ENCODE measurements around the gene EBI3. TPM values are rescaled to one million over a fixed set of nuclear protein-coding genes. Genes with fewer than 3 reads are reported as not detected.
"Not testable (repeated sequence)": the region's sequence is repeated elsewhere in the genome, so short reads cannot be mapped to it uniquely, and the experiment has no call there.

EBI3 gene
- total RNA-seq, 4 donors from 2014 or later = 0.96 to 3.7 (median 3.7) TPM; not detected in 1

GRCh38 chr19:4215807-4216206, 13.5 kb upstream of the EBI3 start:
- intact Hi-C loops (cut with DNase I; ENCODE audit: low total_unique reads) (no loop called here), in situ Hi-C loops (cut with MboI; ENCODE audit: low pct_ligation_motif_present in 1 of 4, low pct_unique_long_range_greater_than_20kb in 1 of 4, low sequenced_read_pairs in 3 of 4) (loop anchor here in 1 of 4 donors (25.0 kb wide), 1 partner anchor 379 kb away; no protein-coding TSS in a partner anchor)
- H3K27ac ChIP-seq = no peak overlapping the region
- no peak overlapping the region for H3K4me3 ChIP-seq
- WGBS, 2 donors (ENCODE audit: low coverage in 1 of 2) = 13 to 57% methylated on average over 2 to 10 of the region's 10 CpGs
- TF ChIP-seq EP300 (IDR thresholded peaks at IDR 0.05; ENCODE audit: low read depth) = no peak
- TF ChIP-seq POLR2AphosphoS5 (IDR thresholded peaks at IDR 0.05) = no peak
- no peak for TF ChIP-seq CTCF (IDR thresholded peaks at IDR 0.05)
- no peak for TF ChIP-seq POLR2A (IDR thresholded peaks at IDR 0.05)
- no peak for DNase-seq
- no peaks in the 10 kb centered on the region for H3K36me3 ChIP-seq
- no peaks in the 10 kb centered on the region for H3K9me3 ChIP-seq
- no peaks in the 10 kb centered on the region for H3K4me1 ChIP-seq
- peaks cover 10% of the 10 kb centered on the region for H3K27me3 ChIP-seq

GRCh38 chr19:4216846-4217245, 12.5 kb upstream of the EBI3 start:
- intact Hi-C loops (cut with DNase I; ENCODE audit: low total_unique reads) = no loop called here

GRCh38 chr19:4217429-4218264, 11.7 kb upstream of the EBI3 start:
- Histone ChIP-seq H3K27me3 (peaks cover 5% of the 10 kb centered on the region), H3K4me3 (no peak overlapping the region), H3K27ac (no peak overlapping the region), H3K9me3 (no peaks in the 10 kb centered on the region), H3K36me3 (no peaks in the 10 kb centered on the region), H3K4me1 (no peaks in the 10 kb centered on the region)
- in situ Hi-C loops (cut with MboI; ENCODE audit: low pct_ligation_motif_present in 1 of 4, low pct_unique_long_range_greater_than_20kb in 1 of 4, low sequenced_read_pairs in 3 of 4) (loop anchor here in 1 of 4 donors (25.0 kb wide), 1 partner anchor 380 kb away; no protein-coding TSS in a partner anchor), intact Hi-C loops (cut with DNase I; ENCODE audit: low total_unique reads) (no loop called here)
- 93 to 95% methylated on average over 29 to 61 of the region's 81 CpGs for WGBS, 2 donors (ENCODE audit: low coverage in 1 of 2)
- TF ChIP-seq EP300 (IDR thresholded peaks at IDR 0.05; ENCODE audit: low read depth) = no peak
- no peak for TF ChIP-seq CTCF (IDR thresholded peaks at IDR 0.05)
- TF ChIP-seq POLR2AphosphoS5 (IDR thresholded peaks at IDR 0.05) = no peak
- no peak for TF ChIP-seq POLR2A (IDR thresholded peaks at IDR 0.05)
- no peak for DNase-seq

More at GRCh38 chr19:4216846-4217245, 12.5 kb upstream of the EBI3 start:
- TF ChIP-seq CTCF (IDR thresholded peaks at IDR 0.05) = no peak
- TF ChIP-seq POLR2AphosphoS5 (IDR thresholded peaks at IDR 0.05) = no peak
- no peak for TF ChIP-seq POLR2A (IDR thresholded peaks at IDR 0.05)
- no peak for TF ChIP-seq EP300 (IDR thresholded peaks at IDR 0.05; ENCODE audit: low read depth)
- peaks cover 6% of the 10 kb centered on the region for H3K27me3 ChIP-seq
- in situ Hi-C loops (cut with MboI; ENCODE audit: low pct_ligation_motif_present in 1 of 4, low pct_unique_long_range_greater_than_20kb in 1 of 4, low sequenced_read_pairs in 3 of 4) = loop anchor here in 1 of 4 donors (25.0 kb wide), 1 partner anchor 380 kb away; no protein-coding TSS in a partner anchor
- H3K4me1 ChIP-seq = no peaks in the 10 kb centered on the region
- DNase-seq = no peak
- no peaks in the 10 kb centered on the region for H3K9me3 ChIP-seq
- 74 to 89% methylated on average over 3 to 6 of the region's 6 CpGs for WGBS, 2 donors (ENCODE audit: low coverage in 1 of 2)
- no peaks in the 10 kb centered on the region for H3K36me3 ChIP-seq
- H3K27ac ChIP-seq = no peak overlapping the region
- no peak overlapping the region for H3K4me3 ChIP-seq

GRCh38 chr19:4218523-4218922, 10.8 kb upstream of the EBI3 start:
- DNase-seq; H3K27ac ChIP-seq; intact Hi-C loops (cut with DNase I; ENCODE audit: low total_unique reads); H3K27me3 ChIP-seq; H3K4me1 ChIP-seq; H3K36me3 ChIP-seq; H3K4me3 ChIP-seq; H3K9me3 ChIP-seq: not testable (repeated sequence)
- in situ Hi-C loops (cut with MboI; ENCODE audit: low pct_ligation_motif_present in 1 of 4, low pct_unique_long_range_greater_than_20kb in 1 of 4, low sequenced_read_pairs in 3 of 4) = loop anchor here in 1 of 4 donors (25.0 kb wide), 1 partner anchor 381 kb away; no protein-coding TSS in a partner anchor
- WGBS, 2 donors (ENCODE audit: low coverage in 1 of 2) = 95% methylated on average over 1 of the region's 1 CpG; no CpG with 5 or more reads in 1 of the 2 donors
